IMR-90 (cell line): ENCODE data around the gene ARHGAP10. TPM values are rescaled to one million over a fixed set of nuclear protein-coding genes. Genes with fewer than 3 reads are reported as not detected.

Experiments
- ATAC-seq: fragments of 200-7000 bp; cut with Tn5 transposase; 2 replicates; pipeline ENCODE4 v1.9.1; 2020; ENCODE audit warnings: low read depth, mild to moderate bottlenecking, moderate library complexity
- BruUV-seq: library from RNA; stranded (reverse); fragments of 400-500 nt; replicated peaks from 2 replicates; lab custom pipeline; 2021; lab: Mats Ljungman, UMichigan
- CTCF ChIA-PET: fragments of 300-600 bp; formaldehyde crosslinking; extraction: SDS; loops from one replicate; lab custom pipeline; 2021; ENCODE audit warnings: antibody characterized with exemption; lab: Yijun Ruan, JAX
- POLR2A ChIA-PET: fragments of 300-600 bp; sonication (Branson Sonifier 250); formaldehyde crosslinking; loops from one replicate; lab custom pipeline; 2022; ENCODE audit warnings: antibody characterized with exemption; ENCODE audit not compliant: unreplicated experiment; lab: Charles Lee
- DNase-seq: peaks from one replicate; pipeline ENCODE4 v3.0.0; 2013
- H2AFZ ChIP-seq: replicated peaks from 2 replicates; pipeline ENCODE3; 2013; ENCODE audit warnings: low read length, mild to moderate bottlenecking; ENCODE audit not compliant: poor library complexity
- H2AK5ac ChIP-seq: 2 replicates; pipeline ENCODE4 v1.6.1; 2013; ENCODE audit warnings: low read depth, low read length, inconsistent platforms
- H2AK9ac ChIP-seq: replicated peaks from 2 replicates; pipeline ENCODE3; 2013; ENCODE audit warnings: mild to moderate bottlenecking, low read depth, low read length, moderate library complexity; ENCODE audit not compliant: poor library complexity
- H2BK120ac ChIP-seq: 2 replicates; pipeline ENCODE4 v1.6.1; 2013; ENCODE audit warnings: low read depth, low read length, inconsistent platforms
- H2BK15ac ChIP-seq: 3 replicates; pipeline ENCODE4 v1.6.1; 2013; ENCODE audit warnings: low read depth, low read length, inconsistent platforms
- H2BK20ac ChIP-seq: 2 replicates; pipeline ENCODE4 v1.6.1; 2013; ENCODE audit warnings: low read depth, mild to moderate bottlenecking, inconsistent platforms, low read length, moderate library complexity
- H2BK5ac ChIP-seq: 2 replicates; pipeline ENCODE4 v1.6.1; 2013; ENCODE audit warnings: mild to moderate bottlenecking, low read depth, low read length, inconsistent platforms; ENCODE audit not compliant: poor library complexity, severe bottlenecking
- H3K14ac ChIP-seq: replicated peaks from 2 replicates; pipeline ENCODE4 v1.6.1; 2013; ENCODE audit warnings: low read depth, low read length, inconsistent platforms
- H3K18ac ChIP-seq: 2 replicates; pipeline ENCODE4 v1.6.1; 2013; ENCODE audit warnings: low read depth, low read length, control low read depth
- H3K23ac ChIP-seq: 2 replicates; pipeline ENCODE4 v1.6.1; 2013; ENCODE audit warnings: low read depth, low read length, inconsistent platforms
- H3K27ac ChIP-seq: 2 replicates; pipeline ENCODE4 v1.5.1; 2013; ENCODE audit warnings: mild to moderate bottlenecking, control low read depth, low read length; ENCODE audit not compliant: insufficient read depth
- H3K27me3 ChIP-seq: 2 replicates; pipeline ENCODE4 v1.6.1; 2013; ENCODE audit warnings: low read length; ENCODE audit not compliant: control insufficient read depth, insufficient read depth
- H3K36me3 ChIP-seq: 2 replicates; pipeline ENCODE4 v1.6.1; 2013; ENCODE audit warnings: low read length, mixed read lengths; ENCODE audit not compliant: control insufficient read depth, insufficient read depth
- H3K4ac ChIP-seq: 2 replicates; pipeline ENCODE4 v1.6.1; 2013; ENCODE audit warnings: low read depth, low read length, inconsistent platforms
- H3K4me1 ChIP-seq: 2 replicates; pipeline ENCODE4 v1.6.1; 2013; ENCODE audit warnings: low read length, mixed read lengths; ENCODE audit not compliant: control insufficient read depth, insufficient read depth
- H3K4me2 ChIP-seq: 2 replicates; pipeline ENCODE4 v1.6.1; 2013; ENCODE audit warnings: low read depth, mild to moderate bottlenecking, control low read depth, low read length, moderate library complexity
- H3K4me3 ChIP-seq: 2 replicates; pipeline ENCODE4 v1.5.1; 2013; ENCODE audit warnings: low read depth, mild to moderate bottlenecking, control low read depth, low read length, moderate library complexity; ENCODE audit not compliant: insufficient read depth
- H3K56ac ChIP-seq: 2 replicates; pipeline ENCODE4 v1.6.1; 2013; ENCODE audit warnings: low read length, inconsistent platforms; ENCODE audit not compliant: insufficient read depth; ENCODE audit errors: extremely low read depth
- H3K79me1 ChIP-seq, 2 experiments: 2 replicates each; pipeline ENCODE4 v1.6.1; 2013; ENCODE audit warnings: low read length in 2 of 2, inconsistent platforms in 1 of 2, low read depth in 1 of 2
- H3K9ac ChIP-seq: 2 replicates; pipeline ENCODE4 v1.6.1; 2013; ENCODE audit warnings: low read depth, low read length, control low read depth
- H3K9me1 ChIP-seq: 2 replicates; pipeline ENCODE4 v1.6.1; 2013; ENCODE audit warnings: low read length, inconsistent platforms; ENCODE audit not compliant: insufficient read depth
- H3K9me3 ChIP-seq: 2 replicates; pipeline ENCODE4 v1.6.1; 2013; ENCODE audit warnings: low read length; ENCODE audit not compliant: control insufficient read depth, insufficient read depth
- H4K20me1 ChIP-seq: 2 replicates; pipeline ENCODE4 v1.6.1; 2013; ENCODE audit warnings: low read length, inconsistent platforms; ENCODE audit not compliant: insufficient read depth
- H4K5ac ChIP-seq: 2 replicates; pipeline ENCODE4 v1.6.1; 2013; ENCODE audit warnings: mild to moderate bottlenecking, low read depth, low read length, control low read depth
- H4K8ac ChIP-seq, 2 experiments: 2 replicates each; pipeline ENCODE4 v1.6.1; 2013; ENCODE audit warnings: low read depth in 2 of 2, low read length in 2 of 2, control low read depth in 1 of 2, inconsistent platforms in 1 of 2
- H4K91ac ChIP-seq: 2 replicates; pipeline ENCODE4 v1.6.1; 2013; ENCODE audit warnings: low read depth, low read length, inconsistent platforms; ENCODE audit not compliant: insufficient read depth
- FOS ChIP-seq: fragments of 150-350 bp; IDR thresholded peaks from 2 replicates; pipeline ENCODE4 v1.6.1; 2016; ENCODE audit warnings: low read depth, low read length
- MAFK ChIP-seq: IDR thresholded peaks from 2 replicates; pipeline ENCODE4 v1.6.1; 2012; ENCODE audit warnings: low read depth, low read length, improper control_type of control experiment
- MAZ ChIP-seq: IDR thresholded peaks from 2 replicates; pipeline ENCODE4 v1.6.1; 2012; ENCODE audit warnings: low read depth, mild to moderate bottlenecking, low read length, improper control_type of control experiment, moderate library complexity, borderline replicate concordance
- MXI1 ChIP-seq: IDR thresholded peaks from 2 replicates; pipeline ENCODE4 v1.6.1; 2012; ENCODE audit warnings: low read depth, mild to moderate bottlenecking, low read length, moderate library complexity, borderline replicate concordance
- RAD21 ChIP-seq: IDR thresholded peaks from 2 replicates; pipeline ENCODE4 v1.6.1; 2012; ENCODE audit warnings: low read length, improper control_type of control experiment
- RCOR1 ChIP-seq: IDR thresholded peaks from 2 replicates; pipeline ENCODE4 v1.6.1; 2012; ENCODE audit warnings: mild to moderate bottlenecking, low read length, improper control_type of control experiment; ENCODE audit not compliant: insufficient replicate concordance
- WGBS, 2 experiments: methylation state at CpG; one replicate each; pipeline versions ENCODE4 v1.1.5 to v1.1.7; 2013; ENCODE audit warnings: missing lambda C conversion rate in 2 of 2; ENCODE audit not compliant: insufficient read length in 1 of 2; ENCODE audit errors: extremely low coverage in 2 of 2; 5-methylcytosine and 5-hydroxymethylcytosine counted together
- dilution Hi-C: fragments of 300-500 bp; cut with HindIII; formaldehyde crosslinking; loops from one replicate; pipeline ENCODE4 v1.14.3; 2018; ENCODE audit warnings: low sequenced_read_pairs; ENCODE audit not compliant: unreplicated experiment
- in situ Hi-C: fragments of 300-500 bp; cut with MboI; formaldehyde crosslinking; loops from 3 replicates; pipeline ENCODE4 v1.14.3; 2019; ENCODE audit warnings: low sequenced_read_pairs, inconsistent platforms, mixed read lengths
- intact Hi-C: fragments of 100-400 bp; cut with micrococcal nuclease; formaldehyde crosslinking; loops from 2 replicates; pipeline ENCODE4 v1.10.0; 2022
- polyA plus RNA-seq, 3 experiments: library from polyadenylated mRNA; depleted of rRNA; stranded (reverse); fragments of >200 nt; gene quantifications; 2 replicates each; pipeline ENCODE4 v1.2.3, GENCODE V29; 2012; ENCODE audit warnings: low replicate concordance in 1 of 3
- total RNA-seq: library from RNA; depleted of rRNA; stranded (reverse); fragments of >200 nt; gene quantifications from 2 replicates; pipeline ENCODE4 v1.2.3, GENCODE V29; 2012
- TF ChIP-seq, protein P1 (sequence below): conservative IDR thresholded peaks from 2 replicates; pipeline ENCODE4 v1.5.1; 2012; ENCODE audit warnings: mild to moderate bottlenecking, low read depth, low read length, improper control_type of control experiment
- TF ChIP-seq, protein P2 (sequence below): fragments of 150-350 bp; IDR thresholded peaks from 2 replicates; pipeline ENCODE4 v1.6.1; 2016; ENCODE audit warnings: low read depth, mild to moderate bottlenecking, low read length, moderate library complexity, borderline replicate concordance

The ARHGAP10 gene
- total and polyA plus RNA-seq, 2 of the 4 experiments (the other 2 are of a cell fraction): 27.1 to 29.4 TPM

DNA sequence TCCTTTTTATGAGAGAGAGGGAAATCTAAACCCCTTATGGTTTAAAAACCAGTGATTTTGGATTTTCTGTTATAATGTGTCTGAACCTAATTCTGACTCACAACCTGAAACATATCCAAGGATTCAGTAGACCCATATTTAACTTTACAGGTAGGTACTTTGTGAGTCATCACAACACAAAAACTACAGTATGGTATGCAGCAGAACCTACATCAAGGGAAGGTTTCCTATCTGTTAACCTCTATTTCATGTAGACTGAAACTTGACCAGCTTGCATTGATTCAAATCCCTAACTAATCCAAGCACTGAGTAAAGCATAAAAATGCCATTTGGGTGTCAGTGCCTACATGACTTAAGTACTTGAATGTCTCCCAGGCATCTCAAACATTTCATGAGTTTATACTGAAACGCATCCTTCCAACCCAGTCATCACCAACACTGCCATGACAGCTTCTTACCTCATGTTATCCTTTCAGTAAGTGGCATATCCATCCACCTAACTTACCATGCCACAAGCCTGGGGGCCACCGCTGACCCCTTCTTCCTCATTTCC lies 4.3 kb upstream of the ARHGAP10 start:
- peak overlapping the region; percentile 51 for H2BK5ac ChIP-seq
- peaks cover 1% of the 10 kb centered on the region; the same call in 1 of the 2 replicates for H3K4me1 ChIP-seq
- peak overlapping the region; percentile 66; the same call in 1 of the 2 replicates for H3K18ac ChIP-seq
- H4K5ac ChIP-seq: no peak overlapping the region
- H3K56ac ChIP-seq: no peak overlapping the region
- ChIA-PET POLR2A (no interaction called here), CTCF (interaction anchor here (0.7 to 2.8 kb wide), 2 partner anchors 44 to 139 kb away, joined by 3 to 9 read pairs; no protein-coding TSS in a partner anchor)
- peak overlapping the region; percentile 14; the same call in 1 of the 2 replicates for H2AK5ac ChIP-seq
- H2AK9ac ChIP-seq: no peak overlapping the region
- no peak overlapping the region for H2BK20ac ChIP-seq
- peak overlapping the region; percentile 12; the same call in 1 of the 2 replicates for H2BK120ac ChIP-seq
- TF ChIP-seq MAZ (no peak), FOS (no peak), MXI1 (no peak), MAFK (no peak), RCOR1 (no peak), RAD21 (no peak)
- TF ChIP-seq, protein P1, sequence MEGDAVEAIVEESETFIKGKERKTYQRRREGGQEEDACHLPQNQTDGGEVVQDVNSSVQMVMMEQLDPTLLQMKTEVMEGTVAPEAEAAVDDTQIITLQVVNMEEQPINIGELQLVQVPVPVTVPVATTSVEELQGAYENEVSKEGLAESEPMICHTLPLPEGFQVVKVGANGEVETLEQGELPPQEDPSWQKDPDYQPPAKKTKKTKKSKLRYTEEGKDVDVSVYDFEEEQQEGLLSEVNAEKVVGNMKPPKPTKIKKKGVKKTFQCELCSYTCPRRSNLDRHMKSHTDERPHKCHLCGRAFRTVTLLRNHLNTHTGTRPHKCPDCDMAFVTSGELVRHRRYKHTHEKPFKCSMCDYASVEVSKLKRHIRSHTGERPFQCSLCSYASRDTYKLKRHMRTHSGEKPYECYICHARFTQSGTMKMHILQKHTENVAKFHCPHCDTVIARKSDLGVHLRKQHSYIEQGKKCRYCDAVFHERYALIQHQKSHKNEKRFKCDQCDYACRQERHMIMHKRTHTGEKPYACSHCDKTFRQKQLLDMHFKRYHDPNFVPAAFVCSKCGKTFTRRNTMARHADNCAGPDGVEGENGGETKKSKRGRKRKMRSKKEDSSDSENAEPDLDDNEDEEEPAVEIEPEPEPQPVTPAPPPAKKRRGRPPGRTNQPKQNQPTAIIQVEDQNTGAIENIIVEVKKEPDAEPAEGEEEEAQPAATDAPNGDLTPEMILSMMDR: no peak
- TF ChIP-seq, protein P2, sequence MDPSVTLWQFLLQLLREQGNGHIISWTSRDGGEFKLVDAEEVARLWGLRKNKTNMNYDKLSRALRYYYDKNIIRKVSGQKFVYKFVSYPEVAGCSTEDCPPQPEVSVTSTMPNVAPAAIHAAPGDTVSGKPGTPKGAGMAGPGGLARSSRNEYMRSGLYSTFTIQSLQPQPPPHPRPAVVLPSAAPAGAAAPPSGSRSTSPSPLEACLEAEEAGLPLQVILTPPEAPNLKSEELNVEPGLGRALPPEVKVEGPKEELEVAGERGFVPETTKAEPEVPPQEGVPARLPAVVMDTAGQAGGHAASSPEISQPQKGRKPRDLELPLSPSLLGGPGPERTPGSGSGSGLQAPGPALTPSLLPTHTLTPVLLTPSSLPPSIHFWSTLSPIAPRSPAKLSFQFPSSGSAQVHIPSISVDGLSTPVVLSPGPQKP: no peak
- no peak overlapping the region; the same call in 1 of the 2 replicates for H3K4me2 ChIP-seq
- H2BK15ac ChIP-seq: no peak overlapping the region
- no peak overlapping the region for H3K27ac ChIP-seq
- WGBS, 2 experiments: no CpG with 5 or more reads among the region's 2 CpGs
- no peak overlapping the region for H4K91ac ChIP-seq
- H3K36me3 ChIP-seq: no peaks in the 10 kb centered on the region
- DNase-seq (peak; percentile 50), ATAC-seq (no peak)
- no peak overlapping the region for H4K8ac ChIP-seq
- no peak overlapping the region for H3K9ac ChIP-seq
- H3K9me1 ChIP-seq: peaks cover 3% of the 10 kb centered on the region
- peak overlapping the region; percentile 8; the same call in 1 of the 2 replicates for H3K4ac ChIP-seq
- H3K23ac ChIP-seq: no peak overlapping the region
- intact Hi-C loops (no loop called here), dilution Hi-C loops (no loop called here), in situ Hi-C loops (no loop called here)
- no peak overlapping the region for H2AFZ ChIP-seq
- no peak overlapping the region for H3K4me3 ChIP-seq
- H4K20me1 ChIP-seq: no peaks in the 10 kb centered on the region
- H3K27me3 ChIP-seq: no peaks in the 10 kb centered on the region
- BruUV-seq: no TSS peak
- peak overlapping the region; percentile 6; the same call in 1 of the 2 replicates for H3K14ac ChIP-seq
- peaks cover 0 to 6% of the 10 kb centered on the region in 2 experiments; a peak in 1 of 4 replicates for H3K79me1 ChIP-seq
- H3K9me3 ChIP-seq: no peaks in the 10 kb centered on the region
